Caki2 (cell line): Measurements from ENCODE around the gene TIMP2. TPM values are rescaled to one million over a fixed set of nuclear protein-coding genes. Genes with fewer than 3 reads are reported as not detected.
A peak's percentile ranks its signal among the peaks of the same experiment; 100 is the strongest.
"Not testable (repeated sequence)": the region's sequence is repeated elsewhere in the genome, so short reads cannot be mapped to it uniquely, and the experiment has no call there.

Experiments used
- DNase-seq: peaks from one replicate; pipeline ENCODE4 v3.0.0-alpha.2; 2015; ENCODE audit warnings: low read depth
- in situ Hi-C: cut with HindIII; loops from 2 replicates; pipeline ENCODE4 v1.10.0; 2016; ENCODE audit warnings: low sequenced_read_pairs, low pct_unique_long_range_greater_than_20kb, mixed read lengths
- total RNA-seq: library from RNA; depleted of rRNA; stranded (reverse); fragments of >200 nt; shearing (Covaris generic); gene quantifications from 2 replicates; pipeline ENCODE4 v1.2.3, GENCODE V29; 2014; ENCODE audit warnings: low replicate concordance; rRNA removed

The TIMP2 gene
- total RNA-seq: 70.1 and 77.2 TPM in 2 replicates

- in situ Hi-C loops: no loop called here
- peak; percentile 58 for DNase-seq
Measured at GRCh38 chr17:78925234-78925633, at the start of gene TIMP2. Gene TIMP2, minus strand, starts transcription at chr17:78925387. Its CDS starts 299 bp downstream, at chr17:78925088.

- DNase-seq: no peak
- in situ Hi-C loops: no loop called here
Measured at GRCh38 chr17:78973792-78974520, 48.8 kb upstream of the TIMP2 start.

- DNase-seq: no peak
- in situ Hi-C loops: no loop called here
Measured at GRCh38 chr17:78973196-78973595, 48.0 kb upstream of the TIMP2 start.

GRCh38 chr17:78972507-78973105 is 47.4 kb upstream of the TIMP2 start:
- in situ Hi-C loops: no loop called here
- no peak for DNase-seq

GRCh38 chr17:78971756-78972506 is 46.7 kb upstream of the TIMP2 start:
- in situ Hi-C loops: no loop called here
- DNase-seq: no peak

GRCh38 chr17:78970834-78971755 is 45.9 kb upstream of the TIMP2 start:
- in situ Hi-C loops: no loop called here
- peak; percentile 61 for DNase-seq

GRCh38 chr17:78969865-78970264 is 44.7 kb upstream of the TIMP2 start:
- in situ Hi-C loops: no loop called here
- no peak for DNase-seq

GRCh38 chr17:78967782-78968362 is 42.7 kb upstream of the TIMP2 start:
- DNase-seq: no peak
- in situ Hi-C loops: no loop called here

- in situ Hi-C loops: no loop called here
- no peak for DNase-seq
Measured at GRCh38 chr17:78966910-78967600, 41.9 kb upstream of the TIMP2 start.

GRCh38 chr17:78966123-78966813 is 41.1 kb upstream of the TIMP2 start:
- no peak for DNase-seq
- in situ Hi-C loops: no loop called here

GRCh38 chr17:78965491-78965924 is 40.3 kb upstream of the TIMP2 start:
- no peak for DNase-seq
- in situ Hi-C loops: no loop called here

- in situ Hi-C loops: no loop called here
- DNase-seq: no peak
Measured at GRCh38 chr17:78963378-78963777, 38.2 kb upstream of the TIMP2 start.

- DNase-seq, in situ Hi-C loops: not testable (repeated sequence)
Measured at GRCh38 chr17:78962984-78963348, 37.8 kb upstream of the TIMP2 start.

GRCh38 chr17:78962345-78962983 is 37.3 kb upstream of the TIMP2 start:
- in situ Hi-C loops: no loop called here
- DNase-seq: no peak

GRCh38 chr17:78961571-78961970 is 36.4 kb upstream of the TIMP2 start:
- in situ Hi-C loops: no loop called here
- DNase-seq: no peak

- no peak for DNase-seq
- in situ Hi-C loops: no loop called here
Measured at GRCh38 chr17:78960928-78961327, 35.7 kb upstream of the TIMP2 start.
